K562 (cell line): ENCODE measurements around the gene CTCFL. TPM values are rescaled to one million over a fixed set of nuclear protein-coding genes. Genes with fewer than 3 reads are reported as not detected.

Experiments used
- ATAC-seq: fragments of 200-7000 bp; cut with Tn5 transposase; 3 replicates; pipeline ENCODE4 v1.9.1; 2020; ENCODE audit warnings: moderate library complexity
- BruUV-seq: library from RNA; stranded (reverse); fragments of 400-500 nt; replicated peaks from 2 replicates; lab custom pipeline; 2021; lab: Mats Ljungman, UMichigan
- CTCF ChIA-PET: fragments of 300-600 bp; formaldehyde crosslinking; extraction: SDS; loops from one replicate; lab custom pipeline; 2021; ENCODE audit warnings: low intra/inter-chr PET ratio; lab: Yijun Ruan, JAX
- POLR2A ChIA-PET: fragments of 300-600, 350-650 bp; sonication (Branson Sonifier 250); formaldehyde crosslinking; extraction: SDS; loops from one replicate; lab custom pipeline; 2021; ENCODE audit warnings: antibody characterized with exemption, inconsistent platforms; lab: Yijun Ruan, JAX
- DNase-seq, 4 experiments: peaks; one replicate each; pipeline versions ENCODE4 v3.0.0 to v3.0.0-alpha.2; 2011 to 2018; ENCODE audit warnings: low spot score in 3 of 4, mixed read lengths in 3 of 4; ENCODE audit errors: extremely low read depth in 1 of 4
- FAIRE-seq: peaks from 2 replicates; lab custom pipeline; 2011; peaks lifted over from hg19 to GRCh38; lab: Jason Lieb, UNC
- H2AFZ ChIP-seq: 2 replicates; pipeline ENCODE4 v1.6.0; 2011; ENCODE audit warnings: low read depth, low read length, control low read depth, inconsistent platforms
- H3K27ac ChIP-seq: fragments of 200-600 bp; 3 replicates; pipeline ENCODE4 v1.8.0; 2011; ENCODE audit warnings: low read depth, mild to moderate bottlenecking, control low read depth, inconsistent platforms, low read length, moderate library complexity, mixed read lengths; ENCODE audit errors: extremely low read depth
- H3K27me3 ChIP-seq, 2 experiments: fragments of 300-600 bp in 1 of 2; 2 replicates in 1 of 2; 3 replicates in 1 of 2; pipeline versions ENCODE4 v1.6.0 to v1.8.0; 2011; ENCODE audit warnings: inconsistent platforms in 2 of 2, low read length in 2 of 2, mild to moderate bottlenecking in 1 of 2, mixed read lengths in 1 of 2, moderate library complexity in 1 of 2; ENCODE audit not compliant: control insufficient read depth in 2 of 2, insufficient read depth in 2 of 2
- H3K36me3 ChIP-seq: fragments of 300-600 bp; 3 replicates; pipeline ENCODE4 v1.8.0; 2011; ENCODE audit warnings: mild to moderate bottlenecking, low read length, inconsistent platforms; ENCODE audit not compliant: control insufficient read depth, insufficient read depth
- H3K4me1 ChIP-seq, 2 experiments: fragments of 200-600 bp in 1 of 2; replicated peaks in 1 of 2; 2 replicates in 1 of 2; 3 replicates in 1 of 2; pipeline versions ENCODE4 v1.5.1 to v1.8.0; 2011; ENCODE audit warnings: inconsistent platforms in 2 of 2, low read length in 2 of 2, mild to moderate bottlenecking in 1 of 2, mixed read lengths in 1 of 2, moderate library complexity in 1 of 2; ENCODE audit not compliant: control insufficient read depth in 2 of 2, insufficient read depth in 2 of 2
- H3K4me2 ChIP-seq: 2 replicates; pipeline ENCODE4 v1.6.1; 2011; ENCODE audit warnings: low read length, control low read depth, inconsistent platforms, mixed read lengths; ENCODE audit not compliant: insufficient read depth
- H3K4me3 ChIP-seq: fragments of 200-600 bp; sonication (generic), shearing (Covaris generic); 2 replicates; pipeline ENCODE4 v1.5.1; 2016; ENCODE audit warnings: control low read depth, inconsistent platforms
- H3K79me2 ChIP-seq: fragments of 200-600 bp; 3 replicates; pipeline ENCODE4 v1.8.0; 2011; ENCODE audit warnings: low read length, inconsistent platforms; ENCODE audit not compliant: control insufficient read depth, insufficient read depth
- H3K9ac ChIP-seq, 2 experiments: 2 replicates each; pipeline versions ENCODE4 v1.6.0 to v1.6.1; 2011; ENCODE audit warnings: low read depth in 2 of 2, low read length in 2 of 2, control low read depth in 1 of 2, inconsistent platforms in 1 of 2, mild to moderate bottlenecking in 1 of 2, mixed read lengths in 1 of 2; ENCODE audit not compliant: insufficient read depth in 1 of 2
- H3K9me1 ChIP-seq: one replicate; pipeline ENCODE4 v1.6.0; 2011; ENCODE audit warnings: inconsistent platforms, mild to moderate bottlenecking, low read length, moderate library complexity; ENCODE audit not compliant: control insufficient read depth, insufficient read depth
- H3K9me3 ChIP-seq: replicated peaks from 2 replicates; pipeline ENCODE4 v1.5.1; 2011; ENCODE audit warnings: low read depth, low read length, inconsistent platforms; ENCODE audit not compliant: control insufficient read depth, insufficient read depth
- H4K20me1 ChIP-seq: replicated peaks from 2 replicates; pipeline ENCODE4 v1.6.1; 2011; ENCODE audit warnings: low read length, inconsistent platforms, mixed read lengths; ENCODE audit not compliant: control insufficient read depth, insufficient read depth
- CREB3 ChIP-seq: fragments of 450-650 bp; conservative IDR thresholded peaks from 2 replicates; pipeline ENCODE4 v1.6.1; 2016; ENCODE audit warnings: missing genetic modification characterization, low read depth, mild to moderate bottlenecking, missing compliant biosample characterization, moderate library complexity
- E2F8 ChIP-seq: fragments of 450-650 bp; IDR thresholded peaks from 2 replicates; pipeline ENCODE4 v1.7.1; 2018; ENCODE audit warnings: mild to moderate bottlenecking, low read depth; ENCODE audit not compliant: partially characterized antibody
- KHSRP ChIP-seq: fragments of 450-650 bp; IDR thresholded peaks from 2 replicates; pipeline ENCODE4 v1.6.1; 2017
- NFRKB ChIP-seq: fragments of 450-650 bp; IDR thresholded peaks from 2 replicates; pipeline ENCODE4 v1.6.1; 2016; ENCODE audit warnings: low read depth
- PHB2 ChIP-seq: fragments of 450-650 bp; IDR thresholded peaks from 2 replicates; pipeline ENCODE4 v1.6.1; 2017; ENCODE audit warnings: low read depth
- PPARD ChIP-seq: fragments of 250-450 bp; sonication (Bioruptor Pico); IDR thresholded peaks from 2 replicates; pipeline ENCODE4 v1.8.0; 2022; ENCODE audit warnings: inconsistent platforms, mild to moderate bottlenecking, moderate library complexity
- VEZF1 ChIP-seq: fragments of 200-800 bp; sonication (Bioruptor generic); IDR thresholded peaks from 2 replicates; pipeline ENCODE4 v1.6.1; 2017; ENCODE audit warnings: missing genetic modification characterization, missing compliant biosample characterization
- ZKSCAN1 ChIP-seq: fragments of 150-350 bp; IDR thresholded peaks from 2 replicates; pipeline ENCODE4 v1.6.1; 2016; ENCODE audit warnings: low read depth, low read length
- ZNF77 ChIP-seq: fragments of 250-450 bp; sonication (Bioruptor Pico); IDR thresholded peaks from 2 replicates; pipeline ENCODE4 v1.5.0; 2020
- whole genome bisulfite sequencing: fragments of 100-300 bp; shearing (Covaris generic); methylation state at CpG from one replicate; pipeline ENCODE4 v1.1.6; 2016; ENCODE audit warnings: low coverage, mixed read lengths; ENCODE audit not compliant: insufficient coverage; ENCODE audit errors: missing lambda C conversion rate; 5-methylcytosine and 5-hydroxymethylcytosine counted together
- in situ Hi-C: fragments of 300-500 bp; cut with MboI; formaldehyde crosslinking; loops from 4 replicates; pipeline ENCODE4 v1.15.0; 2018; ENCODE audit warnings: inconsistent platforms, mixed read lengths
- intact Hi-C: fragments of 100-400 bp; cut with micrococcal nuclease; formaldehyde crosslinking; loops from 2 replicates; pipeline ENCODE4 v1.14.2; 2022
- polyA plus RNA-seq, 8 experiments: library from polyadenylated mRNA; depleted of rRNA in 4 of 8; stranded (reverse) in 5 of 8; unstranded in 3 of 8; fragments of >200 nt; fragmentation: Nextera tagmentation in 2 of 8; fragmentation: Illumina TruSeq in 1 of 8; extraction: Ambion mirVana in 2 of 8; extraction: Trizol in 1 of 8; gene quantifications; 2 replicates each; pipeline versions ENCODE4 v1.2.1 to v1.2.3, GENCODE V29; 2011 to 2014; ENCODE audit warnings: inconsistent platforms in 1 of 8, missing spikeins in 1 of 8
- total RNA-seq, 7 experiments: library from RNA; depleted of rRNA in 6 of 7; stranded (reverse); fragments of >200 nt in 6 of 7; fragmentation: Illumina TruSeq in 2 of 7; extraction: Trizol in 2 of 7; gene quantifications; 2 replicates each; pipeline versions ENCODE4 v1.2.1 to v1.2.3, GENCODE V29; 2011 to 2021; ENCODE audit warnings: low replicate concordance in 1 of 7

Gene CTCFL
- total and polyA plus RNA-seq, 9 of the 15 experiments (the other 6 are each of a cell fraction or from before 2014, with no cell fraction given) = 42.4 to 188 (median 111) TPM

- WGBS = 38% methylated on average over 14 of the region's 14 CpGs
- H3K79me2 ChIP-seq = no peaks in the 10 kb centered on the region
- in situ Hi-C loops = no loop called here
- DNase-seq = no peak
- intact Hi-C loops = no loop called here
- FAIRE-seq = no peak
- no peak overlapping the region for H3K27ac ChIP-seq
- no peak overlapping the region for H3K4me2 ChIP-seq
- no peak overlapping the region for H2AFZ ChIP-seq
- no TSS peak for BruUV-seq
- ChIA-PET POLR2A (interaction anchor here (0.6 to 0.8 kb wide), 2 partner anchors 16 to 403 kb away, joined by 3 to 5 read pairs; no protein-coding TSS in a partner anchor), CTCF (no interaction called here)
- no peak for ATAC-seq
- H3K9me1 ChIP-seq = no peaks in the 10 kb centered on the region
- no peak for TF ChIP-seq ZKSCAN1
- TF ChIP-seq PPARD (CRISPR knock-in tag) = no peak
- TF ChIP-seq CREB3 (tag) = no peak
- no peak for TF ChIP-seq KHSRP
- no peak for TF ChIP-seq PHB2
- TF ChIP-seq E2F8 = no peak
- no peak for TF ChIP-seq NFRKB
- no peak for TF ChIP-seq VEZF1
- no peak for TF ChIP-seq ZNF77
- peaks cover 22 to 32% of the 10 kb centered on the region in 2 experiments for H3K4me1 ChIP-seq
- H3K36me3 ChIP-seq = no peaks in the 10 kb centered on the region
- no peaks in the 10 kb centered on the region for H3K9me3 ChIP-seq
- no peak overlapping the region for H3K9ac ChIP-seq
- H3K27me3 ChIP-seq = 0 out of 5 replicates have a peak, but pooled peaks cover 0 to 12% of the 10 kb centered on the region in 2 experiments
- no peaks in the 10 kb centered on the region for H4K20me1 ChIP-seq
- no peak overlapping the region for H3K4me3 ChIP-seq
Measured at GRCh38 chr20:57564180-57564802, 39.4 kb upstream of the CTCFL start.
